SK-N-SH (cell line): ENCODE results near the gene SRMS. TPM values are rescaled to one million over a fixed set of nuclear protein-coding genes. Genes with fewer than 3 reads are reported as not detected.

Experiments used
- CTCF ChIA-PET: fragments of 300-600, 350-600 bp; formaldehyde crosslinking; extraction: SDS; loops from one replicate; lab custom pipeline; 2021; lab: Yijun Ruan, JAX
- POLR2A ChIA-PET: fragments of 350-600 bp; sonication (Branson Sonifier 250); formaldehyde crosslinking; extraction: SDS; loops from one replicate; lab custom pipeline; 2020; ENCODE audit warnings: antibody characterized with exemption, inconsistent platforms; lab: Yijun Ruan, JAX
- DNase-seq: peaks from one replicate; pipeline ENCODE4 v3.0.0; 2012
- H2AFZ ChIP-seq: fragments of 200-600 bp; sonication (generic); 2 replicates; pipeline ENCODE4 v1.8.1; 2016; ENCODE audit warnings: antibody characterized with exemption, mild to moderate bottlenecking, low read depth
- H3F3A ChIP-seq: fragments of 200-600 bp; sonication (generic); replicated peaks from 2 replicates; pipeline ENCODE3; 2016; ENCODE audit warnings: antibody characterized with exemption, mild to moderate bottlenecking; ENCODE audit not compliant: insufficient read depth
- H3K27ac ChIP-seq, 2 experiments: fragments of 200-500 bp in 1 of 2; fragments of 200-600 bp in 1 of 2; sonication (Bioruptor generic) in 1 of 2; sonication (generic), shearing (Covaris generic) in 1 of 2; 2 replicates each; pipeline versions ENCODE4 v1.5.1 to v1.6.1; 2014 to 2016; ENCODE audit warnings: low read depth in 2 of 2, inconsistent platforms in 1 of 2, low read length in 1 of 2, mild to moderate bottlenecking in 1 of 2, mixed read lengths in 1 of 2
- H3K27me3 ChIP-seq: fragments of 200-600 bp; sonication (generic), shearing (Covaris generic); 2 replicates; pipeline ENCODE4 v1.6.1; 2016; ENCODE audit warnings: mixed run types; ENCODE audit not compliant: insufficient read depth
- H3K36me3 ChIP-seq, 2 experiments: fragments of 200-500 bp in 1 of 2; fragments of 200-600 bp in 1 of 2; sonication (Bioruptor generic) in 1 of 2; sonication (generic) in 1 of 2; replicated peaks in 1 of 2; 2 replicates each; pipeline versions ENCODE3 to v1.5.1; 2014 to 2016; ENCODE audit warnings: low read length in 1 of 2, mild to moderate bottlenecking in 1 of 2; ENCODE audit not compliant: insufficient read depth in 2 of 2, control insufficient read depth in 1 of 2
- H3K4me1 ChIP-seq, 2 experiments: fragments of 200-500 bp in 1 of 2; fragments of 200-600 bp in 1 of 2; sonication (Bioruptor generic) in 1 of 2; sonication (generic), shearing (Covaris generic) in 1 of 2; 2 replicates each; pipeline versions ENCODE4 v1.5.1 to v1.6.1; 2014 to 2016; ENCODE audit warnings: low read depth in 1 of 2, low read length in 1 of 2, mixed run types in 1 of 2; ENCODE audit not compliant: insufficient read depth in 2 of 2, control insufficient read depth in 1 of 2
- H3K4me2 ChIP-seq: fragments of 200-600 bp; sonication (generic), shearing (Covaris generic); 2 replicates; pipeline ENCODE4 v1.6.1; 2017; ENCODE audit warnings: mixed run types
- H3K4me3 ChIP-seq, 2 experiments: fragments of 200-500 bp in 1 of 2; fragments of 200-600 bp in 1 of 2; sonication (Bioruptor generic) in 1 of 2; sonication (generic), shearing (Covaris generic) in 1 of 2; 2 replicates each; pipeline versions ENCODE4 v1.5.1 to v1.8.1; 2014 to 2016; ENCODE audit warnings: low read depth in 2 of 2, inconsistent platforms in 1 of 2, low read length in 1 of 2, mild to moderate bottlenecking in 1 of 2, mixed read lengths in 1 of 2, moderate library complexity in 1 of 2
- H3K79me2 ChIP-seq: fragments of 200-600 bp; sonication (generic); 2 replicates; pipeline ENCODE4 v1.8.1; 2017; ENCODE audit warnings: mild to moderate bottlenecking; ENCODE audit not compliant: insufficient read depth
- H3K9ac ChIP-seq: fragments of 200-600 bp; sonication (generic); 2 replicates; pipeline ENCODE4 v1.6.1; 2017; ENCODE audit warnings: mixed run types
- H3K9me2 ChIP-seq: fragments of 200-600 bp; sonication (generic); 2 replicates; pipeline ENCODE4 v1.6.1; 2017; ENCODE audit warnings: mixed run types
- H3K9me3 ChIP-seq: fragments of 200-600 bp; sonication (generic); 2 replicates; pipeline ENCODE4 v1.6.1; 2017; ENCODE audit warnings: mixed run types, mild to moderate bottlenecking, moderate library complexity
- H4K20me1 ChIP-seq: fragments of 200-600 bp; sonication (generic); 2 replicates; pipeline ENCODE4 v1.6.1; 2017; ENCODE audit warnings: mild to moderate bottlenecking, mixed run types; ENCODE audit not compliant: insufficient read depth
- CTCF ChIP-seq: fragments of 200-600 bp; sonication (generic); IDR thresholded peaks from 2 replicates; pipeline ENCODE4 v1.6.1; 2017; ENCODE audit warnings: antibody characterized with exemption, mild to moderate bottlenecking, moderate library complexity
- ELF1 ChIP-seq: IDR thresholded peaks from 2 replicates; pipeline ENCODE4 v1.4.0; 2012
- EP300 ChIP-seq, 2 experiments: IDR thresholded peaks; 2 replicates each; pipeline versions ENCODE4 v1.4.0 to v1.6.1; 2012; ENCODE audit warnings: borderline replicate concordance in 1 of 2, low read depth in 1 of 2, low read length in 1 of 2
- EZH2phosphoT487 ChIP-seq: fragments of 200-600 bp; sonication (generic); IDR thresholded peaks from 2 replicates; pipeline ENCODE4 v1.6.1; 2017; ENCODE audit warnings: low read depth, mixed run types, mild to moderate bottlenecking, antibody characterized with exemption, moderate library complexity, borderline replicate concordance
- FOSL2 ChIP-seq: IDR thresholded peaks from 2 replicates; pipeline ENCODE4 v1.4.0; 2012; ENCODE audit warnings: low read depth, mild to moderate bottlenecking, moderate library complexity, borderline replicate concordance
- FOXJ3 ChIP-seq: sonication (generic); formaldehyde crosslinking; IDR thresholded peaks from 2 replicates; pipeline ENCODE4 v1.5.1; 2020; ENCODE audit warnings: mild to moderate bottlenecking, missing genetic modification reagents
- GATA2 ChIP-seq: sonication (generic); formaldehyde crosslinking; IDR thresholded peaks from 2 replicates; pipeline ENCODE4 v1.5.0; 2020; ENCODE audit warnings: mild to moderate bottlenecking, missing genetic modification reagents
- JUND ChIP-seq: IDR thresholded peaks from 2 replicates; pipeline ENCODE4 v1.4.0; 2012
- MAX ChIP-seq: IDR thresholded peaks from 2 replicates; pipeline ENCODE4 v1.4.0; 2012; ENCODE audit warnings: low read depth
- MEF2A ChIP-seq: IDR thresholded peaks from 2 replicates; pipeline ENCODE4 v1.4.0; 2012; ENCODE audit warnings: low read depth, borderline replicate concordance
- NFIC ChIP-seq: IDR thresholded peaks from 2 replicates; pipeline ENCODE4 v1.4.0; 2012; ENCODE audit warnings: borderline replicate concordance
- PBX3 ChIP-seq: IDR thresholded peaks from 2 replicates; pipeline ENCODE4; 2012
- POLR2AphosphoS5 ChIP-seq: IDR thresholded peaks from 2 replicates; pipeline ENCODE4 v1.6.1; 2012; ENCODE audit warnings: low read depth, low read length
- RAD21 ChIP-seq: IDR thresholded peaks from 2 replicates; pipeline ENCODE4 v1.6.1; 2012; ENCODE audit warnings: mild to moderate bottlenecking, low read length
- RCOR1 ChIP-seq: fragments of 150-350 bp; IDR thresholded peaks from 2 replicates; pipeline ENCODE4 v1.6.1; 2017; ENCODE audit warnings: antibody characterized with exemption, low read length
- REST ChIP-seq: IDR thresholded peaks from 2 replicates; pipeline ENCODE4 v1.6.1; 2012; ENCODE audit warnings: mild to moderate bottlenecking, low read depth, low read length, moderate library complexity
- RFX5 ChIP-seq: IDR thresholded peaks from 2 replicates; pipeline ENCODE4 v1.6.1; 2012; ENCODE audit warnings: mild to moderate bottlenecking, improper control_type of control experiment, low read length
- RXRA ChIP-seq: IDR thresholded peaks from 2 replicates; pipeline ENCODE4 v1.4.0; 2012; ENCODE audit warnings: low read depth, mild to moderate bottlenecking, borderline replicate concordance
- SIN3A ChIP-seq: IDR thresholded peaks from 2 replicates; pipeline ENCODE4 v1.6.1; 2012; ENCODE audit warnings: low read depth, mild to moderate bottlenecking, low read length, moderate library complexity, borderline replicate concordance
- SMC3 ChIP-seq: IDR thresholded peaks from 2 replicates; pipeline ENCODE4 v1.6.1; 2012; ENCODE audit warnings: low read depth, low read length, improper control_type of control experiment
- TCF12 ChIP-seq: IDR thresholded peaks from 2 replicates; pipeline ENCODE4 v1.4.0; 2012
- USF1 ChIP-seq: IDR thresholded peaks from 2 replicates; pipeline ENCODE4 v1.4.0; 2012; ENCODE audit warnings: low read depth, borderline replicate concordance
- ZBTB33 ChIP-seq: IDR thresholded peaks from 2 replicates; pipeline ENCODE4 v1.4.0; 2012; ENCODE audit warnings: low read depth, borderline replicate concordance
- WGBS: methylation state at CpG from one replicate; pipeline ENCODE4 v1.1.6; 2017; ENCODE audit warnings: low lambda C conversion rate; 5-methylcytosine and 5-hydroxymethylcytosine counted together
- polyA plus RNA-seq, 3 experiments: library from polyadenylated mRNA; depleted of rRNA; stranded (reverse); fragments of >200 nt; gene quantifications; 2 replicates each; pipeline ENCODE4 v1.2.3, GENCODE V29; 2012

The SRMS gene
- polyA plus RNA-seq, 1 of the 3 experiments (the other 2 are of a cell fraction): not detected

GRCh38 chr20:63505723-63506122 is 41.8 kb downstream of the SRMS start (continued):
- no peak for TF ChIP-seq MAX
- no peak for TF ChIP-seq RFX5
- no peak for TF ChIP-seq USF1
- no peak for TF ChIP-seq ELF1
- no peak for TF ChIP-seq CTCF
- TF ChIP-seq JUND: no peak
- TF ChIP-seq EP300 (IDR thresholded peaks at IDR 0.05; ENCODE audit: borderline replicate concordance in 1 of 2, low read depth in 1 of 2, low read length in 1 of 2): no peak
- no peak for TF ChIP-seq NFIC

- 60% methylated on average over 8 of the region's 8 CpGs for WGBS
These were observed 42.3 kb downstream of the SRMS start for GRCh38 chr20:63505281-63505680.

More at GRCh38 chr20:63505281-63505680, 42.3 kb downstream of the SRMS start:
- no peak overlapping the region for H3K4me3 ChIP-seq
- H4K20me1 ChIP-seq: no peaks in the 10 kb centered on the region
- H3K9me3 ChIP-seq: no peaks in the 10 kb centered on the region
- H3K27ac ChIP-seq: no peak overlapping the region
- no peak overlapping the region for H3K9ac ChIP-seq
- H3K4me1 ChIP-seq: peaks cover 0 to 21% of the 10 kb centered on the region in 2 experiments; a peak in 1 of 4 replicates
- H3K4me2 ChIP-seq: no peak overlapping the region
- peaks cover 7% of the 10 kb centered on the region for H3F3A ChIP-seq
- POLR2A ChIA-PET: no interaction called here
- no peaks in the 10 kb centered on the region for H3K36me3 ChIP-seq
- no peaks in the 10 kb centered on the region for H3K27me3 ChIP-seq
- H3K79me2 ChIP-seq: no peaks in the 10 kb centered on the region
- CTCF ChIA-PET: interaction anchor here (0.9 to 2.6 kb wide), 2 partner anchors 9 to 28 kb away, joined by 3 to 13 read pairs; no protein-coding TSS in a partner anchor
- DNase-seq: no peak
- TF ChIP-seq RAD21 (no peak), POLR2AphosphoS5 (no peak), SIN3A (no peak), EZH2phosphoT487 (no peak), PBX3 (no peak), JUND (no peak), SMC3 (no peak), ZBTB33 (no peak), RCOR1 (no peak), TCF12 (no peak), REST (no peak), GATA2 (no peak), NFIC (no peak), EP300 (IDR thresholded peaks at IDR 0.05; ENCODE audit: borderline replicate concordance in 1 of 2, low read depth in 1 of 2, low read length in 1 of 2) (no peak), MEF2A (no peak), FOXJ3 (CRISPR knock-in tag) (no peak), FOSL2 (no peak), RXRA (no peak)
- no peak overlapping the region for H2AFZ ChIP-seq
- H3K9me2 ChIP-seq: no peaks in the 10 kb centered on the region
